Measurements from ENCODE around the gene FHL3.
"Not testable (repeated sequence)": the region's sequence is repeated elsewhere in the genome, so short reads cannot be mapped to it uniquely, and the experiment has no call there.

FHL3 gene

DNA sequence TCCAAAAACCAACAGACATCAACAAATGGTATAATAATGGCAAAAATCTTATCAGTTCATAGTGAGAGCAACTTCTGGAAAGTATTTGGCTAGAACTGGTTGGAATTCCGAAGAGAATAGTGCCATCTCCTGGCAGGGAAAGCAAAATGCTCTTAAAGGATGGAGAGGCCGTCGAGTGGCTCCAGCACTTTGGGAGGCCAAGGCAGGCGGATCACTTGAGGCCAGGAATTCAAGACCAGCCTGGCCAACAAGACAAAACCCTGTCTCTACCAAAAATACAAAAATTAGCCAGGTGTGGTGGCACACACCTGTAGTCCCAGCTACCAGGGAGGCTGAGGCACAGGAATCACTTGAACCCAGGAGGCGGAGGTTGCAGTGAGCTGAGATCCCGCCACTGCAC is 30.2 kb downstream of the FHL3 start:
- not testable (repeated sequence) for H3K9me2 ChIP-seq (replicated peaks; ENCODE audit: insufficient read depth, low read length); H3K4me2 ChIP-seq (ENCODE audit: low read depth, low read length, poor library complexity, severe bottlenecking); H3K9me3 ChIP-seq (ENCODE audit: insufficient read depth, low read length); H3K27ac ChIP-seq (ENCODE audit: low read depth, low read length); H3F3A ChIP-seq (ENCODE audit: insufficient read depth); H3K27me3 ChIP-seq (ENCODE audit: low read length); H3K4me3 ChIP-seq (ENCODE audit: insufficient read depth, low read length, poor library complexity, severe bottlenecking); H3K79me2 ChIP-seq (ENCODE audit: insufficient read depth, low read length); H3K9ac ChIP-seq (ENCODE audit: low read length); H4K20me1 ChIP-seq (ENCODE audit: low read depth, low read length); H2AFZ ChIP-seq (ENCODE audit: low read depth, low read length, severe bottlenecking)
- H3K36me3 ChIP-seq (ENCODE audit: low read length): peaks cover 28% of the 10 kb centered on the region; the same call in 1 of the 2 replicates
- TF ChIP-seq, protein P1, sequence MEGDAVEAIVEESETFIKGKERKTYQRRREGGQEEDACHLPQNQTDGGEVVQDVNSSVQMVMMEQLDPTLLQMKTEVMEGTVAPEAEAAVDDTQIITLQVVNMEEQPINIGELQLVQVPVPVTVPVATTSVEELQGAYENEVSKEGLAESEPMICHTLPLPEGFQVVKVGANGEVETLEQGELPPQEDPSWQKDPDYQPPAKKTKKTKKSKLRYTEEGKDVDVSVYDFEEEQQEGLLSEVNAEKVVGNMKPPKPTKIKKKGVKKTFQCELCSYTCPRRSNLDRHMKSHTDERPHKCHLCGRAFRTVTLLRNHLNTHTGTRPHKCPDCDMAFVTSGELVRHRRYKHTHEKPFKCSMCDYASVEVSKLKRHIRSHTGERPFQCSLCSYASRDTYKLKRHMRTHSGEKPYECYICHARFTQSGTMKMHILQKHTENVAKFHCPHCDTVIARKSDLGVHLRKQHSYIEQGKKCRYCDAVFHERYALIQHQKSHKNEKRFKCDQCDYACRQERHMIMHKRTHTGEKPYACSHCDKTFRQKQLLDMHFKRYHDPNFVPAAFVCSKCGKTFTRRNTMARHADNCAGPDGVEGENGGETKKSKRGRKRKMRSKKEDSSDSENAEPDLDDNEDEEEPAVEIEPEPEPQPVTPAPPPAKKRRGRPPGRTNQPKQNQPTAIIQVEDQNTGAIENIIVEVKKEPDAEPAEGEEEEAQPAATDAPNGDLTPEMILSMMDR (IDR thresholded peaks at IDR 0.05; ENCODE audit: insufficient read depth, low read length, poor library complexity, severe bottlenecking): peak; percentile 30

DNA sequence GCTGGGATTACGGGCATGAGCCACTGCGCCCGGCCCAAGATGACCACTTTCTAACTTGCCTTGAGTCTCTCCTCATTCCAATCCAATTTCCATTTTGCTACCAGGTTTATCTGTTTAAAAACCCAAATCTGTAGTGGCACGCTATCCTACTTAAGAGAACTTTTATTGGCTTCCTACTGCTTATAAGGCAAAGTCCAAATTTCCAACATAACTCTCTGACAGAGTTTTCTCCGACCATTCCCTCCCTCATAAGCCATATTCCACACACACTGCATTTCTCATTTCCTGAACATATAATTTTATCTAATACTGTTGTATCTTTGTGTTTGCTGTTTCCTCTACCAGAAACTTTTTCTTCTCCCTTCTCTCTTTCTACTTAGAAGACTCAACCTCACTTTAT is 30.7 kb downstream of the FHL3 start:
- Histone ChIP-seq H3K4me2 (ENCODE audit: low read depth, low read length, poor library complexity, severe bottlenecking) (no peak overlapping the region), H4K20me1 (ENCODE audit: low read depth, low read length) (no peaks in the 10 kb centered on the region), H3K36me3 (ENCODE audit: low read length) (peaks cover 26% of the 10 kb centered on the region; the same call in 1 of the 2 replicates), H2AFZ (ENCODE audit: low read depth, low read length, severe bottlenecking) (no peak overlapping the region), H3K27ac (ENCODE audit: low read depth, low read length) (no peak overlapping the region), H3K4me3 (ENCODE audit: insufficient read depth, low read length, poor library complexity, severe bottlenecking) (no peak overlapping the region), H3K27me3 (ENCODE audit: low read length) (no peaks in the 10 kb centered on the region), H3K79me2 (ENCODE audit: insufficient read depth, low read length) (no peaks in the 10 kb centered on the region), H3K9me3 (ENCODE audit: insufficient read depth, low read length) (no peaks in the 10 kb centered on the region), H3K9ac (ENCODE audit: low read length) (no peak overlapping the region), H3F3A (ENCODE audit: insufficient read depth) (no peaks in the 10 kb centered on the region; the same call in 1 of the 2 replicates), H3K9me2 (replicated peaks; ENCODE audit: insufficient read depth, low read length) (no peaks in the 10 kb centered on the region)
- TF ChIP-seq, protein P1 (IDR thresholded peaks at IDR 0.05; ENCODE audit: insufficient read depth, low read length, poor library complexity, severe bottlenecking): no peak
- no peak for TF ChIP-seq EZH2phosphoT487 (conservative IDR thresholded peaks at IDR 0.05; ENCODE audit: low read length)

DNA sequence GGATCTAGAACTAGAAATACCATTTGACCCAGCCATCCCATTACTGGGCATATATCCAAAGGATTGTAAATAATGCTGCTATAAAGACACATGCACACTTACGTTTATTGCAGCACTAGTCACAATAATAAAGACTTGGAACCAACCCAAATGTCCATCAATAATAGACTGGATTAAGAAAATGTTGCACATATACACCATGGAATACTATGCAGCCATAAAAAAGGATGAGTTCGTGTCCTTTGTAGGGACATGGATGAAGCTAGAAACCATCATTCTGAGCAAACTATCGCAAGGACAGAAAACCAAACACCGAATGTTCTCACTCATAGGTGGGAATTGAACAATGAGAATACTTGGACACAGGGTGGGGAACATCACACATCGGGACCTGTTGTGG is 31.6 kb downstream of the FHL3 start:
- not testable (repeated sequence) for H4K20me1 ChIP-seq (ENCODE audit: low read depth, low read length); H3K9me2 ChIP-seq (replicated peaks; ENCODE audit: insufficient read depth, low read length); H3K4me2 ChIP-seq (ENCODE audit: low read depth, low read length, poor library complexity, severe bottlenecking); H3K27me3 ChIP-seq (ENCODE audit: low read length); H3F3A ChIP-seq (ENCODE audit: insufficient read depth); H2AFZ ChIP-seq (ENCODE audit: low read depth, low read length, severe bottlenecking); H3K4me3 ChIP-seq (ENCODE audit: insufficient read depth, low read length, poor library complexity, severe bottlenecking); H3K9me3 ChIP-seq (ENCODE audit: insufficient read depth, low read length); H3K79me2 ChIP-seq (ENCODE audit: insufficient read depth, low read length); H3K9ac ChIP-seq (ENCODE audit: low read length); H3K27ac ChIP-seq (ENCODE audit: low read depth, low read length)
- peaks cover 21% of the 10 kb centered on the region; the same call in 1 of the 2 replicates for H3K36me3 ChIP-seq (ENCODE audit: low read length)

DNA sequence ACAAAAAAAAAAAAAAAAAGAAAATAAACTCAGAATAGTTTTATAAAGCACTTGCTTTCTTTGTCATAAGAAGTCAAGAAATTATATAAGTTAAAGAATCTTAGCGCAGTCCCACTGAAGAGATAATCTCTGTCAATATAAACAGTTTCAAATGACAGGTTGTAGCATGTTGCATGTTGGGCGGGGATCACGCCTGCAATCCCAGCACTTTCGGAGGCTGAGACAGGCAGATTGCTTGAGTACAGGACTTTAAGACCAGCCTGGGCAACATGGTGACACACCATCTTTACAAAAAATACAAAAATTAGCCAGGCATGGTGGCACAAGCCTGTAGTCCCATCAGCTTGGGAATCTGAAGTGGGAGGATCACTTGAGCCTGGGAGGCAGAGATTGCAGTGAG is 40.0 kb downstream of the FHL3 start:
- H3K36me3 ChIP-seq (ENCODE audit: low read length): peaks cover 13% of the 10 kb centered on the region
- H3F3A ChIP-seq (ENCODE audit: insufficient read depth): 0 out of 2 replicates have a peak, but pooled peaks cover 3% of the 10 kb centered on the region
- no peaks in the 10 kb centered on the region for H3K9me2 ChIP-seq (replicated peaks; ENCODE audit: insufficient read depth, low read length)
- no peaks in the 10 kb centered on the region for H4K20me1 ChIP-seq (ENCODE audit: low read depth, low read length)
- H2AFZ ChIP-seq (ENCODE audit: low read depth, low read length, severe bottlenecking): no peak overlapping the region
- TF ChIP-seq, protein P1 (IDR thresholded peaks at IDR 0.05; ENCODE audit: insufficient read depth, low read length, poor library complexity, severe bottlenecking): no peak
- TF ChIP-seq EZH2phosphoT487 (conservative IDR thresholded peaks at IDR 0.05; ENCODE audit: low read length): no peak
- H3K79me2 ChIP-seq (ENCODE audit: insufficient read depth, low read length): no peaks in the 10 kb centered on the region
- H3K27me3 ChIP-seq (ENCODE audit: low read length): no peaks in the 10 kb centered on the region
- H3K4me2 ChIP-seq (ENCODE audit: low read depth, low read length, poor library complexity, severe bottlenecking): no peak overlapping the region
- no peaks in the 10 kb centered on the region for H3K9me3 ChIP-seq (ENCODE audit: insufficient read depth, low read length)
- H3K9ac ChIP-seq (ENCODE audit: low read length): no peak overlapping the region
- no peak overlapping the region for H3K27ac ChIP-seq (ENCODE audit: low read depth, low read length)
- no peak overlapping the region for H3K4me3 ChIP-seq (ENCODE audit: insufficient read depth, low read length, poor library complexity, severe bottlenecking)

DNA sequence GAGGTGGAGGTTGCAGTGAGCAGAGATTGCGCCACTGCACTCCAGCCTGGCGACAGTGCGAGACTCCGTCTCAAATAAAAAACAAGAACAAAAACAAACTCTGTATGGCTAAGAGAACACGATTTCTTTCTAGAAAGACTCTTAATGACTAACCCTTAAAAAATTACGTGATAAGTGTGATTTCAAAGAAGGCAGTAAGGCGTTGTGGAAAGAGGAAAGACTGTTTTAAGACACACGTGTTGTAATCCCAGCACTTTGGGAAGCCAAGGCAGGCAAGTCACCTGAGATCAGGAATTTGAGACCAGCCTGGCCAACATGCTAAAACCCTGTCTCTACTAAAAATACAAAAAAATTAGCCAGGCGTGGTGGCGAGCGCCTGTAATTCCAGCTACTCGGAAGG is 41.2 kb downstream of the FHL3 start:
- not testable (repeated sequence) for H3K79me2 ChIP-seq (ENCODE audit: insufficient read depth, low read length); H3K4me2 ChIP-seq (ENCODE audit: low read depth, low read length, poor library complexity, severe bottlenecking); H4K20me1 ChIP-seq (ENCODE audit: low read depth, low read length); H3K4me3 ChIP-seq (ENCODE audit: insufficient read depth, low read length, poor library complexity, severe bottlenecking); H3K27ac ChIP-seq (ENCODE audit: low read depth, low read length); H2AFZ ChIP-seq (ENCODE audit: low read depth, low read length, severe bottlenecking); H3K9me2 ChIP-seq (replicated peaks; ENCODE audit: insufficient read depth, low read length); H3K9me3 ChIP-seq (ENCODE audit: insufficient read depth, low read length); H3F3A ChIP-seq (ENCODE audit: insufficient read depth); H3K9ac ChIP-seq (ENCODE audit: low read length); H3K27me3 ChIP-seq (ENCODE audit: low read length)
- peaks cover 18% of the 10 kb centered on the region for H3K36me3 ChIP-seq (ENCODE audit: low read length)
